ENCODE results near the gene KIF4A.

- TF ChIP-seq TEAD4 (CRISPR knock-in tag; IDR thresholded peaks at IDR 0.05) (no peak), CTCF (IDR thresholded peaks at IDR 0.05) (no peak), ATF2 (CRISPR knock-in tag; IDR thresholded peaks at IDR 0.05; ENCODE audit: borderline replicate concordance, low read depth) (no peak), HMGA2 (CRISPR knock-in tag; IDR thresholded peaks at IDR 0.05) (no peak), JUN (CRISPR knock-in tag; IDR thresholded peaks at IDR 0.05) (no peak), ZMAT4 (CRISPR knock-in tag; IDR thresholded peaks at IDR 0.05) (no peak), PRRX2 (CRISPR knock-in tag; IDR thresholded peaks at IDR 0.05) (no peak), ATF1 (CRISPR knock-in tag; IDR thresholded peaks at IDR 0.05) (no peak), ESRRA (CRISPR knock-in tag; IDR thresholded peaks at IDR 0.05; ENCODE audit: borderline replicate concordance) (no peak), NR3C1 (CRISPR knock-in tag; conservative IDR thresholded peaks at IDR 0.05; ENCODE audit: low read depth) (no peak), E2F4 (CRISPR knock-in tag; IDR thresholded peaks at IDR 0.05; ENCODE audit: borderline replicate concordance, low read depth) (no peak)
Observed at GRCh38 chrX:70464051-70464450, 174.1 kb downstream of the KIF4A start.
